ENCODE data around the gene CCN6. TPM values are rescaled to one million over a fixed set of nuclear protein-coding genes. Genes with fewer than 3 reads are reported as not detected.

The CCN6 gene
- total and polyA plus RNA-seq, 12 donors: not detected

GRCh38 chr6:112040956-112041355 lies 12.9 kb upstream of the CCN6 start:
- WGBS, 2 donors: 50 to 55% methylated on average over 1 of the region's 1 CpG
- intact Hi-C loops (cut with DNase I): loop anchor here in 9 of 10 donors (5.0 to 10.0 kb wide), 5 partner anchors 44 to 786 kb away; a partner anchor contains a TSS
- Histone ChIP-seq H3K9me3 (no peaks in the 10 kb centered on the region), H3K4me3 (no peak overlapping the region), H3K36me3 (no peaks in the 10 kb centered on the region), H3K4me1 (peaks cover 0 to 46% (median 15%) of the 10 kb centered on the region in 9 donors), H3K27ac (peak overlapping the region in 1 of 10 donors; percentile 17), H3K27me3 (no peaks in the 10 kb centered on the region)
- DNase-seq: no peak
- no peak for TF ChIP-seq CTCF (IDR thresholded peaks at IDR 0.05)
- ATAC-seq: no peak

DNA sequence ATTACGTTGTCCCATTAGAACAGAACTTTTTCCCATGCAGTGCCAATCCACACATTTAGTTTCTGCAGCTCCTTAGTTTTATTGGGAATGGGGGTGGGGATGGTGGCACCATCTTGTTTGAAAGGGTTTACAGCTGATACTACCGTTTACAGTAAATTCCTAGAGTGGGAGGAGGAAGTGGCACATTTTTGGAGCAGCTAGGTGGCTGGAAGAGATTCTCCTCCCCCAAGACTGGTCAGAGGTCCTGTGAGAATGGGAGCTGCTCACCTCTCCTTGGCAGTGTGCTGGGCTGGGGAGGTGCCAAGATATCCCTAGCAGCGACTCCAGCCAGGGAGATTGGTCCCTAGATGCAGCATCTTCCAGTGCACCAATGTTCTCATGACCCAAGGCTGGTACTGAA lies 12.4 kb upstream of the CCN6 start:
- TF ChIP-seq CTCF (IDR thresholded peaks at IDR 0.05): no peak
- H3K36me3 ChIP-seq: no peaks in the 10 kb centered on the region
- ATAC-seq (no peak), DNase-seq (no peak)
- intact Hi-C loops (cut with DNase I): loop anchor here in 9 of 10 donors (5.0 to 10.0 kb wide), 5 partner anchors 44 to 787 kb away; a partner anchor contains a TSS
- H3K4me1 ChIP-seq: peaks cover 0 to 45% (median 15%) of the 10 kb centered on the region in 9 donors
- 71 to 76% methylated on average over 3 of the region's 3 CpGs for WGBS, 2 donors
- H3K27ac ChIP-seq: peak overlapping the region in 1 of 10 donors; percentile 17
- H3K27me3 ChIP-seq: no peaks in the 10 kb centered on the region
- no peaks in the 10 kb centered on the region for H3K9me3 ChIP-seq
- no peak overlapping the region for H3K4me3 ChIP-seq

GRCh38 chr6:112043032-112044007 lies 10.6 kb upstream of the CCN6 start:
- Histone ChIP-seq H3K36me3 (no peaks in the 10 kb centered on the region), H3K27ac (peak overlapping the region; percentile 57 to 88 (median 78)), H3K4me3 (peak overlapping the region; percentile 33 to 75 (median 58)), H3K4me1 (peaks cover 0 to 37% (median 12%) of the 10 kb centered on the region in 9 donors), H3K9me3 (no peaks in the 10 kb centered on the region), H3K27me3 (no peaks in the 10 kb centered on the region)
- intact Hi-C loops (cut with DNase I): loop anchor here (1.0 to 10.0 kb wide), 11 partner anchors 46 to 789 kb away; a partner anchor contains a TSS
- 0 to 1% methylated on average over 36 of the region's 36 CpGs for WGBS, 2 donors
- peak; percentile 87 for DNase-seq
- TF ChIP-seq CTCF (IDR thresholded peaks at IDR 0.05): peak; percentile 88 to 99 (median 95)
- peak; percentile 88 to 99 (median 94) for ATAC-seq

GRCh38 chr6:112044196-112044595 lies 9.7 kb upstream of the CCN6 start:
- peaks cover 0 to 31% (median 9%) of the 10 kb centered on the region in 9 donors for H3K4me1 ChIP-seq
- DNase-seq (no peak), ATAC-seq (no peak)
- TF ChIP-seq CTCF (IDR thresholded peaks at IDR 0.05): no peak
- no peaks in the 10 kb centered on the region for H3K9me3 ChIP-seq
- H3K27me3 ChIP-seq: no peaks in the 10 kb centered on the region
- intact Hi-C loops (cut with DNase I): loop anchor here in 9 of 10 donors (5.0 to 10.0 kb wide), 5 partner anchors 47 to 789 kb away; a partner anchor contains a TSS
- peak overlapping the region in 1 of 10 donors; percentile 84 for H3K27ac ChIP-seq
- WGBS, 2 donors: 70 to 76% methylated on average over 8 of the region's 8 CpGs
- H3K36me3 ChIP-seq: no peaks in the 10 kb centered on the region
- H3K4me3 ChIP-seq: peak overlapping the region in 1 of 10 donors; percentile 68

Measured in heart right ventricle (tissue), 16 donors.